Endothelial cell of umbilical vein (primary cell): ENCODE results near the gene PITPNB.

ENCODE experiments used
- EZH2 ChIP-seq: IDR thresholded peaks from 2 replicates; pipeline ENCODE4 v1.6.1; 2012; ENCODE audit warnings: borderline replicate concordance, low read depth, mild to moderate bottlenecking, moderate library complexity, low read length, inconsistent platforms; ENCODE audit not compliant: severe bottlenecking
- MYC ChIP-seq: IDR thresholded peaks from one replicate; pipeline ENCODE4 v1.6.1; 2011; ENCODE audit warnings: mild to moderate bottlenecking, low read depth, low read length
- POLR2A ChIP-seq: IDR thresholded peaks from 2 replicates; pipeline ENCODE4 v1.6.1; 2012; ENCODE audit warnings: low read depth, mild to moderate bottlenecking, control low read depth, low read length
- TF ChIP-seq, protein P1 (sequence below), 2 donors: IDR thresholded peaks; 1 replicate in 1 of 2; 2 replicates in 1 of 2; pipeline ENCODE4 v1.5.1; 2011; ENCODE audit warnings: low read length in 2 of 2, mild to moderate bottlenecking in 2 of 2, moderate library complexity in 2 of 2, control low read depth in 1 of 2, inconsistent platforms in 1 of 2, low read depth in 1 of 2; ENCODE audit not compliant: insufficient read depth in 1 of 2; ENCODE audit errors: extremely low read depth in 1 of 2
- TF ChIP-seq, protein P2 (sequence below): IDR thresholded peaks from 2 replicates; pipeline ENCODE4 v1.6.1; 2011; ENCODE audit not compliant: insufficient read depth, insufficient read length

DNA sequence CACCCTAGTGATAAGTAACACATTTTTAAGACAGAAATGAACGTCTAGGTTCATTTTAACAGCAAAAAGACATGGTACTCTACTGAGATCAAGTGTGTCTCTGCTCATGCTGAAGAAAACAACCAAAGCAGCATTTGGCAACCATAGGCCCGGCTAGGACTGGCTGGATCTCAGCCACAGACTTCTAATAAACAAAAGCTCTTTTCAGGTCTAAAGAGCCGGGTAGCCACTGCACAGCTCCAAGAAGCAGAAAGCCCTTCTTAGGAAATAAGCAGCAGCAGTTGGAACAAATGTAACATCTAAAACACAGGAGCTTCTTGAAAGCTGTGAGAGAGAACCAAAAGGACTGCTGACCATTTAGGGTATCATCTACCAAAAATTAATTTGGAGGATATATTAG is 37.6 kb downstream of the PITPNB start:
- TF ChIP-seq, protein P1, sequence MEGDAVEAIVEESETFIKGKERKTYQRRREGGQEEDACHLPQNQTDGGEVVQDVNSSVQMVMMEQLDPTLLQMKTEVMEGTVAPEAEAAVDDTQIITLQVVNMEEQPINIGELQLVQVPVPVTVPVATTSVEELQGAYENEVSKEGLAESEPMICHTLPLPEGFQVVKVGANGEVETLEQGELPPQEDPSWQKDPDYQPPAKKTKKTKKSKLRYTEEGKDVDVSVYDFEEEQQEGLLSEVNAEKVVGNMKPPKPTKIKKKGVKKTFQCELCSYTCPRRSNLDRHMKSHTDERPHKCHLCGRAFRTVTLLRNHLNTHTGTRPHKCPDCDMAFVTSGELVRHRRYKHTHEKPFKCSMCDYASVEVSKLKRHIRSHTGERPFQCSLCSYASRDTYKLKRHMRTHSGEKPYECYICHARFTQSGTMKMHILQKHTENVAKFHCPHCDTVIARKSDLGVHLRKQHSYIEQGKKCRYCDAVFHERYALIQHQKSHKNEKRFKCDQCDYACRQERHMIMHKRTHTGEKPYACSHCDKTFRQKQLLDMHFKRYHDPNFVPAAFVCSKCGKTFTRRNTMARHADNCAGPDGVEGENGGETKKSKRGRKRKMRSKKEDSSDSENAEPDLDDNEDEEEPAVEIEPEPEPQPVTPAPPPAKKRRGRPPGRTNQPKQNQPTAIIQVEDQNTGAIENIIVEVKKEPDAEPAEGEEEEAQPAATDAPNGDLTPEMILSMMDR (IDR thresholded peaks at IDR 0.05; ENCODE audit: extremely low read depth in 1 of 2, insufficient read depth in 1 of 2, low read depth in 1 of 2, low read length in 2 of 2): no peak
- TF ChIP-seq, protein P2, sequence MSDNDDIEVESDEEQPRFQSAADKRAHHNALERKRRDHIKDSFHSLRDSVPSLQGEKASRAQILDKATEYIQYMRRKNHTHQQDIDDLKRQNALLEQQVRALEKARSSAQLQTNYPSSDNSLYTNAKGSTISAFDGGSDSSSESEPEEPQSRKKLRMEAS: no peak
- TF ChIP-seq POLR2A (no peak), MYC (no peak), EZH2 (no peak)
